Adrenal gland (tissue), 5 donors: ENCODE data around the gene SPAG5.

Experiments used
- CTCF ChIP-seq, 6 experiments: fragments of 450-650 bp in 4 of 6; fragments of 200-600 bp in 2 of 6; sonication (generic) in 1 of 6; IDR thresholded peaks; 1 replicate in 5 of 6; 2 replicates in 1 of 6; pipeline versions ENCODE4 v1.5.1 to v1.8.0; 2016 to 2021; ENCODE audit warnings: antibody characterized with exemption in 6 of 6, mild to moderate bottlenecking in 2 of 6, moderate library complexity in 1 of 6
- POLR2A ChIP-seq, 2 donors: fragments of 450-650 bp; IDR thresholded peaks; one replicate each; pipeline ENCODE4 v1.6.1; 2017; ENCODE audit warnings: antibody characterized with exemption in 2 of 2, mild to moderate bottlenecking in 2 of 2, moderate library complexity in 1 of 2
- donor health status: DM: no; HTN: no; CAD: no.

GRCh38 chr17:28572259-28573039 lies 26.4 kb downstream of the SPAG5 start:
- no peak for TF ChIP-seq CTCF (IDR thresholded peaks at IDR 0.05)
- TF ChIP-seq POLR2A (IDR thresholded peaks at IDR 0.05) = no peak
